Inflammatory macrophage (primary cell): ENCODE data around the gene APPBP2.

Experiments
- DNase-seq, 2 donors: peaks; one replicate each; pipeline ENCODE4 v3.0.0-alpha.2; 2020 to 2022

Gene APPBP2

DNA sequence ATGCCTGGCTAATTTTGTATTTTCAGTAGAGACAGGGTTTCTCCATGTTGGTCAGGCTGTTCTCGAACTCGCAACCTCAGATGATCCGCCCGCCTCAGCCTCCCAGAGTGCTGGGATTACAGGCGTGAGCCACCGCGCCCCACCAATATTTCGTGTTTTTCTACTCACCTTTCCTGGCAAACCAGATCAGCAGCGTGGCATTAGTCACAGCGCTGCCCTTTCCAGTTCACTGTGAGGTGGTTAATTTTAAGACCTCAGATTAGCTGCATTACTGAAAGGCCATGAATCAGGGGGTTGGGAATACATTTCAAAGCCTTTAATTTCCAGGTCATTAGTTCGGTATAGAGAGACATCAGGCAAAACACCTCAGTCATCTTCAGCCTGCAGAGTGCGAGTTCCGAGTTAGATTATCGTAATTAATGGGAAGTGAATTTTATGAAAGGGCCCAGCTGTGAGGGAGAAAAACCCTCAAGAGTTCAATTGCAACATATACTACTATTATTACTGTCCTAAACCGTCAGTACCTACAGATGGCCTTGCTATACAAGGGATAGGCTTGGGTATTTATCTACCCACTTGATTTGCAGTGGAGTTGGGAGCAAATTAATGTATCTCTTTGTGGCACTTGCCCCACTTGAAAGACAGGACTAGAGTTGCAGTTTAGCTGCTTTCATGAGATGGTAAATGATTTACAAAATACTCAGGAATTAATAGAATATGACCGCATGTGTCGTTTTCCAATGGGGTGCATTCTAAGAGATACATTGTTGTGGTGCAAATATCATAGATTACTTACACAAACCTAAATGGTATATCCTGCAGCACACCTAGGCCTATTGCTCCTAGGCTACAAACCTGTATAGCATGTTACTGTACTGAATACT lies 132.0 kb downstream of the APPBP2 start:
- DNase-seq: peak; percentile 63 to 86
